Jurkat, Clone E6-1 (cell line): ENCODE results near the gene ZBTB7C.

Experiments
- DNase-seq: peaks from one replicate; pipeline ENCODE4 v3.0.0-alpha.2; 2011; ENCODE audit warnings: low read depth, low spot score
- H3K4me3 ChIP-seq: 2 replicates; pipeline ENCODE4 v1.5.1; 2011; ENCODE audit warnings: mild to moderate bottlenecking, low read length, control low read depth, moderate library complexity

The ZBTB7C gene

GRCh38 chr18:48359626-48360025 is 49.6 kb downstream of the ZBTB7C start:
- no peak overlapping the region for H3K4me3 ChIP-seq
- DNase-seq, result no peak

GRCh38 chr18:48358868-48359267 is 50.3 kb downstream of the ZBTB7C start:
- DNase-seq, result no peak
- no peak overlapping the region for H3K4me3 ChIP-seq

GRCh38 chr18:48356909-48357631 is 52.1 kb downstream of the ZBTB7C start:
- no peak overlapping the region for H3K4me3 ChIP-seq
- no peak for DNase-seq

GRCh38 chr18:48356151-48356745 is 52.9 kb downstream of the ZBTB7C start:
- no peak overlapping the region for H3K4me3 ChIP-seq
- DNase-seq, result no peak

- no peak for DNase-seq
- H3K4me3 ChIP-seq, result no peak overlapping the region
Observed at GRCh38 chr18:48355276-48356115, 53.7 kb downstream of the ZBTB7C start.

GRCh38 chr18:48354746-48355260 is 54.4 kb downstream of the ZBTB7C start:
- no peak overlapping the region for H3K4me3 ChIP-seq
- no peak for DNase-seq

- H3K4me3 ChIP-seq, result no peak overlapping the region
- DNase-seq, result no peak
Observed at GRCh38 chr18:48352051-48352755, 57.0 kb downstream of the ZBTB7C start.

- DNase-seq, result no peak
- H3K4me3 ChIP-seq, result no peak overlapping the region
Observed at GRCh38 chr18:48351216-48352050, 57.8 kb downstream of the ZBTB7C start.

- H3K4me3 ChIP-seq, result no peak overlapping the region
- DNase-seq, result no peak
Observed at GRCh38 chr18:48348739-48349138, 60.4 kb downstream of the ZBTB7C start.

GRCh38 chr18:48347756-48348326 is 61.3 kb downstream of the ZBTB7C start:
- H3K4me3 ChIP-seq, result no peak overlapping the region
- DNase-seq, result no peak

- DNase-seq, result no peak
- no peak overlapping the region for H3K4me3 ChIP-seq
Observed at GRCh38 chr18:48345596-48345995, 63.6 kb downstream of the ZBTB7C start.

GRCh38 chr18:48342581-48342980 is 66.6 kb downstream of the ZBTB7C start:
- DNase-seq, result no peak

GRCh38 chr18:48342125-48342524 is 67.1 kb downstream of the ZBTB7C start:
- DNase-seq, result no peak
- no peak overlapping the region for H3K4me3 ChIP-seq

More at GRCh38 chr18:48342581-48342980, 66.6 kb downstream of the ZBTB7C start:
- H3K4me3 ChIP-seq, result no peak overlapping the region

- DNase-seq, result no peak
- H3K4me3 ChIP-seq, result no peak overlapping the region
Observed at GRCh38 chr18:48340560-48340959, 68.6 kb downstream of the ZBTB7C start.

GRCh38 chr18:48339692-48340091 is 69.5 kb downstream of the ZBTB7C start:
- no peak overlapping the region for H3K4me3 ChIP-seq
- no peak for DNase-seq

GRCh38 chr18:48338915-48339314 is 70.3 kb downstream of the ZBTB7C start:
- H3K4me3 ChIP-seq, result no peak overlapping the region
- DNase-seq, result no peak

- no peak overlapping the region for H3K4me3 ChIP-seq
- DNase-seq, result no peak
Observed at GRCh38 chr18:48337053-48337452, 72.1 kb downstream of the ZBTB7C start.

GRCh38 chr18:48336332-48336731 is 72.9 kb downstream of the ZBTB7C start:
- H3K4me3 ChIP-seq, result no peak overlapping the region
- no peak for DNase-seq
